ENCODE measurements around the gene ADAD2. TPM values are rescaled to one million over a fixed set of nuclear protein-coding genes. Genes with fewer than 3 reads are reported as not detected.

Gene ADAD2
- total RNA-seq, 2 experiments from 2014 or later: not detected

DNA sequence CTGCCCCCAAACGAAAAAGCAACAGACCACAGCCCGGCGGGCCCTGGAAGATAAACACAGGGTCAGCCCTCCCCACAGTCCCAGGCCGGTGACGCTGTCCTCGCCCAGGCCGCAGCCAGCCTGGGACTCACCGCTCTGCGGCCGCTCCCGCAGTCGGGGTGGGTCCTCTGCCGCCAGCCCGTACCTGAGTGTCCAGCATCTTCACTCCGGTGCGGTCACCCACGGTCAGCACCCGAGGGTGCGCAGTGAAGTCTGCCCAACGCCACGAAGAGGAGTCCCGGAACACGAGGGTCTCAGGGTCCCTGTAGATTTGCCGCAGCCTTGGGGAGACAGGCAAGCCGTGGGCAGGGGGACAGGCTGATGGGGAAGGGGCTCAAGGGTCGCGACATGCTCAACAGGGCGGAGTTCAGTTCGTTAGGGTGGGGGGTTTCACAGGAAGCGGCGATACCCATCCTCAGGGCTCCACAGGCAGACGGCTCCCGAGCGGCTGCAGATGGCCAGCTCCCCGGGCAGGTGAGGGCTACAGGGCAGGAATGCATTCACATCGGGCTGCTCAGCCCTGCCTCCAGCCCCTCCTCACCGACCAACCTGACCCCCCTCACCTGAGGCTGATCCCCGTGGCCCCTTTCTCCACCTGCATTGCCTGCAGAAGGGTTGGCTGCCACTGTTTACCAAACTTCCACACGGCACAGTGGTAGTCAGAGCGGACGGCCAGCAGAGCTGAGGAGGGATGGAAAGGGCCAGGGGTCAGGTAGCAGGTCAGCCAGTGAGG, 9.6 kb upstream of the ADAD2 start:
- POLR2A ChIA-PET: interaction anchor here (0.6 kb wide), 1 partner anchor 59 kb away, joined by 3 read pairs; no protein-coding TSS in a partner anchor
- H3K79me2 ChIP-seq (ENCODE audit: insufficient read depth, low read depth, low read length): peaks cover 17% of the 10 kb centered on the region; the same call in 1 of the 2 replicates
- no TSS peak for BruUV-seq (replicated peaks)
- no peak overlapping the region for H3K4me2 ChIP-seq (ENCODE audit: low read length)
- H3K4me3 ChIP-seq (ENCODE audit: low read depth, low read length, poor library complexity, severe bottlenecking): no peak overlapping the region
- TF ChIP-seq, protein P1, sequence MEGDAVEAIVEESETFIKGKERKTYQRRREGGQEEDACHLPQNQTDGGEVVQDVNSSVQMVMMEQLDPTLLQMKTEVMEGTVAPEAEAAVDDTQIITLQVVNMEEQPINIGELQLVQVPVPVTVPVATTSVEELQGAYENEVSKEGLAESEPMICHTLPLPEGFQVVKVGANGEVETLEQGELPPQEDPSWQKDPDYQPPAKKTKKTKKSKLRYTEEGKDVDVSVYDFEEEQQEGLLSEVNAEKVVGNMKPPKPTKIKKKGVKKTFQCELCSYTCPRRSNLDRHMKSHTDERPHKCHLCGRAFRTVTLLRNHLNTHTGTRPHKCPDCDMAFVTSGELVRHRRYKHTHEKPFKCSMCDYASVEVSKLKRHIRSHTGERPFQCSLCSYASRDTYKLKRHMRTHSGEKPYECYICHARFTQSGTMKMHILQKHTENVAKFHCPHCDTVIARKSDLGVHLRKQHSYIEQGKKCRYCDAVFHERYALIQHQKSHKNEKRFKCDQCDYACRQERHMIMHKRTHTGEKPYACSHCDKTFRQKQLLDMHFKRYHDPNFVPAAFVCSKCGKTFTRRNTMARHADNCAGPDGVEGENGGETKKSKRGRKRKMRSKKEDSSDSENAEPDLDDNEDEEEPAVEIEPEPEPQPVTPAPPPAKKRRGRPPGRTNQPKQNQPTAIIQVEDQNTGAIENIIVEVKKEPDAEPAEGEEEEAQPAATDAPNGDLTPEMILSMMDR (conservative IDR thresholded peaks at IDR 0.05; ENCODE audit: low read length): no peak
- no peak for TF ChIP-seq EZH2phosphoT487 (IDR thresholded peaks at IDR 0.05; ENCODE audit: borderline replicate concordance, low read depth, low read length)
- CTCF ChIA-PET (ENCODE audit: unreplicated experiment): no interaction called here
- H3K9me2 ChIP-seq (ENCODE audit: insufficient read depth, low read length): no peaks in the 10 kb centered on the region
- intact Hi-C loops (cut with micrococcal nuclease; ENCODE audit: unreplicated experiment): no loop called here
- no peak overlapping the region for H3K27ac ChIP-seq (ENCODE audit: low read depth, low read length, poor library complexity, severe bottlenecking)
- peaks cover 60% of the 10 kb centered on the region for H3K36me3 ChIP-seq (ENCODE audit: insufficient read depth, low read length)
- H3K4me1 ChIP-seq (ENCODE audit: insufficient read depth, low read length, poor library complexity, severe bottlenecking): peaks cover 9% of the 10 kb centered on the region
- DNase-seq (ENCODE audit: low spot score): no peak
- no peaks in the 10 kb centered on the region; the same call in 1 of the 2 replicates for H4K20me1 ChIP-seq (ENCODE audit: insufficient read depth, low read length)
- no peaks in the 10 kb centered on the region for H3K9me3 ChIP-seq (ENCODE audit: low read length)
- no peak overlapping the region for H2AFZ ChIP-seq (ENCODE audit: low read length)

DNA sequence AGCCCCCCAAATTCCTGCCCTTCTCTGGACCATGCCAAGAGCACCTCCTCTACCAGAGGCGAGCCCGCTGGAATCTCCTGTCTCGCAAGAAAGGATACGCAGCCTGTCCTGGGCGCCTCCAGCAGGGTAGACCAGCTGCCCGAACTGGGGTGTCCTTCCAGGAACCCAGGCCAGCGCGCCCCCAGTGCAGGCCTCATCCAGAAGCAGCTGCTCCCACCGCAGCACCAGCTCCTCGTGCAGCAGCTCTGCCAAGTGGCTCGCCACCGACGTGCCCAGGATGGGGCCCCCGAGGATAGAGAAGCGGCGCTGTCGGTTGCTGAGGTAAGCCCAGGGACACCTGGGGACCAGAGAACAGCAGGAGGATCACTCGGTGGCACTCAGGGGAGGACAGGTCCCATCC, 8.9 kb upstream of the ADAD2 start:
- ChIA-PET POLR2A (interaction anchor here (0.6 kb wide), 1 partner anchor 60 kb away, joined by 3 read pairs; no protein-coding TSS in a partner anchor), CTCF (ENCODE audit: unreplicated experiment) (no interaction called here)

More for the DNA sequence above, 8.9 kb upstream of the ADAD2 start:
- intact Hi-C loops (cut with micrococcal nuclease; ENCODE audit: unreplicated experiment): no loop called here
- Histone ChIP-seq H4K20me1 (ENCODE audit: insufficient read depth, low read length) (no peaks in the 10 kb centered on the region; the same call in 1 of the 2 replicates), H3K9me2 (ENCODE audit: insufficient read depth, low read length) (no peaks in the 10 kb centered on the region), H3K79me2 (ENCODE audit: insufficient read depth, low read depth, low read length) (peaks cover 21% of the 10 kb centered on the region; the same call in 1 of the 2 replicates), H3K4me2 (ENCODE audit: low read length) (no peak overlapping the region), H3K4me3 (ENCODE audit: low read depth, low read length, poor library complexity, severe bottlenecking) (no peak overlapping the region), H3K9me3 (ENCODE audit: low read length) (no peaks in the 10 kb centered on the region), H3K4me1 (ENCODE audit: insufficient read depth, low read length, poor library complexity, severe bottlenecking) (peaks cover 9% of the 10 kb centered on the region), H2AFZ (ENCODE audit: low read length) (no peak overlapping the region), H3K27ac (ENCODE audit: low read depth, low read length, poor library complexity, severe bottlenecking) (no peak overlapping the region), H3K36me3 (ENCODE audit: insufficient read depth, low read length) (peaks cover 60% of the 10 kb centered on the region)
- TF ChIP-seq, protein P1 (conservative IDR thresholded peaks at IDR 0.05; ENCODE audit: low read length): no peak
- TF ChIP-seq EZH2phosphoT487 (IDR thresholded peaks at IDR 0.05; ENCODE audit: borderline replicate concordance, low read depth, low read length): no peak
- DNase-seq (ENCODE audit: low spot score): no peak
- no TSS peak for BruUV-seq (replicated peaks)
